HepG2 (cell line): ENCODE results near the gene TMEM38B. TPM values are rescaled to one million over a fixed set of nuclear protein-coding genes. Genes with fewer than 3 reads are reported as not detected.
A peak's percentile ranks its signal among the peaks of the same experiment; 100 is the strongest.

ENCODE experiments used
- ARNTL ChIP-seq: sonication (generic); formaldehyde crosslinking; IDR thresholded peaks from 2 replicates; pipeline ENCODE4 v1.4.0; 2020; ENCODE audit warnings: mild to moderate bottlenecking, missing genetic modification reagents
- CBX1 ChIP-seq: IDR thresholded peaks from one replicate; pipeline ENCODE4 v1.6.1; 2016; ENCODE audit warnings: antibody characterized with exemption, low read depth
- CCDC6 ChIP-seq: sonication (generic); formaldehyde crosslinking; IDR thresholded peaks from 2 replicates; pipeline ENCODE4 v1.8.1; 2022; ENCODE audit warnings: mild to moderate bottlenecking, missing genetic modification reagents, moderate library complexity
- CEBPG ChIP-seq: IDR thresholded peaks from 2 replicates; pipeline ENCODE4 v1.6.1; 2016
- CHD2 ChIP-seq: IDR thresholded peaks from 2 replicates; pipeline ENCODE4 v1.6.1; 2011; ENCODE audit warnings: low read depth, low read length, improper control_type of control experiment
- FOSL1 ChIP-seq: sonication (generic); formaldehyde crosslinking; IDR thresholded peaks from 2 replicates; pipeline ENCODE4 v1.9.0; 2021; ENCODE audit warnings: missing genetic modification reagents, borderline replicate concordance
- HHEX ChIP-seq: IDR thresholded peaks from 2 replicates; pipeline ENCODE4 v1.6.1; 2016; ENCODE audit warnings: control low read depth
- JARID2 ChIP-seq: sonication (generic); formaldehyde crosslinking; IDR thresholded peaks from 2 replicates; pipeline ENCODE4 v1.8.1; 2023; ENCODE audit warnings: missing genetic modification reagents, inconsistent platforms; ENCODE audit not compliant: insufficient replicate concordance
- NCOA2 ChIP-seq: sonication (generic); formaldehyde crosslinking; IDR thresholded peaks from 2 replicates; pipeline ENCODE4 v1.8.0; 2022; ENCODE audit warnings: inconsistent platforms
- NR2F2 ChIP-seq: IDR thresholded peaks from 2 replicates; pipeline ENCODE4 v1.6.1; 2012; ENCODE audit warnings: low read depth, inconsistent platforms, borderline replicate concordance
- SALL1 ChIP-seq: sonication (generic); formaldehyde crosslinking; IDR thresholded peaks from 2 replicates; pipeline ENCODE4 v1.8.0; 2022; ENCODE audit warnings: mild to moderate bottlenecking, missing genetic modification reagents
- SIN3A ChIP-seq: IDR thresholded peaks from 2 replicates; pipeline ENCODE4 v1.6.1; 2011; ENCODE audit warnings: low read depth, mild to moderate bottlenecking, control low read depth, low read length, borderline replicate concordance
- SRY ChIP-seq: sonication (generic); formaldehyde crosslinking; IDR thresholded peaks from 2 replicates; pipeline ENCODE4 v1.8.0; 2022; ENCODE audit warnings: mild to moderate bottlenecking, missing genetic modification reagents
- TARDBP ChIP-seq: sonication (generic); formaldehyde crosslinking; IDR thresholded peaks from 2 replicates; pipeline ENCODE4 v1.8.0; 2022; ENCODE audit warnings: mild to moderate bottlenecking, missing genetic modification reagents
- TBX2 ChIP-seq: sonication (generic); formaldehyde crosslinking; IDR thresholded peaks from 2 replicates; pipeline ENCODE4 v1.5.0; 2020; ENCODE audit warnings: missing genetic modification reagents, mild to moderate bottlenecking, borderline replicate concordance
- TERF1 ChIP-seq: sonication (generic); formaldehyde crosslinking; IDR thresholded peaks from 2 replicates; pipeline ENCODE4 v1.8.0; 2022; ENCODE audit warnings: mild to moderate bottlenecking, missing genetic modification reagents, moderate library complexity
- ZMYM4 ChIP-seq: sonication (generic); formaldehyde crosslinking; IDR thresholded peaks from 2 replicates; pipeline ENCODE4 v1.8.1; 2023; ENCODE audit warnings: mild to moderate bottlenecking, missing genetic modification reagents
- ZNF232 ChIP-seq: sonication (generic); formaldehyde crosslinking; IDR thresholded peaks from 2 replicates; pipeline ENCODE4 v1.4.0; 2020; ENCODE audit warnings: missing genetic modification reagents, borderline replicate concordance
- ZNF354B ChIP-seq: sonication (generic); formaldehyde crosslinking; IDR thresholded peaks from 2 replicates; pipeline ENCODE4 v1.8.0; 2022; ENCODE audit warnings: mild to moderate bottlenecking, missing genetic modification reagents
- ZNF629 ChIP-seq: sonication (generic); formaldehyde crosslinking; conservative IDR thresholded peaks from 2 replicates; pipeline ENCODE4 v1.5.0; 2020; ENCODE audit warnings: missing genetic modification reagents
- ZNF777 ChIP-seq: sonication (generic); formaldehyde crosslinking; IDR thresholded peaks from 2 replicates; pipeline ENCODE4 v1.4.0; 2020; ENCODE audit warnings: missing genetic modification reagents
- ZNF781 ChIP-seq: sonication (generic); formaldehyde crosslinking; IDR thresholded peaks from 2 replicates; pipeline ENCODE4 v1.5.1; 2020; ENCODE audit warnings: borderline replicate concordance, mild to moderate bottlenecking, missing genetic modification reagents; ENCODE audit errors: not compliant biosample characterization
- polyA plus RNA-seq, 8 experiments: library from polyadenylated mRNA; depleted of rRNA in 3 of 8; stranded (reverse) in 7 of 8; unstranded in 1 of 8; fragments of >200 nt; fragmentation: Illumina TruSeq in 4 of 8; extraction: Trizol in 4 of 8; gene quantifications; 2 replicates each; pipeline versions ENCODE4 v1.2.1 to v1.2.3, GENCODE V29; 2011 to 2016; ENCODE audit warnings: low read depth in 4 of 8, missing spikeins in 1 of 8, mixed read lengths in 1 of 8; ENCODE audit not compliant: insufficient read depth in 1 of 8
- total RNA-seq, 5 experiments: library from RNA; depleted of rRNA; stranded (reverse); fragments of >200 nt; fragmentation: Illumina TruSeq; extraction: Trizol; gene quantifications; 2 replicates each; pipeline ENCODE4 v1.2.3, GENCODE V29; 2016; ENCODE audit warnings: low read depth in 1 of 5
- TF ChIP-seq, protein P1 (sequence below): sonication (generic); formaldehyde crosslinking; IDR thresholded peaks from 2 replicates; pipeline ENCODE4 v1.4.0; 2020; ENCODE audit warnings: mild to moderate bottlenecking, missing genetic modification reagents
- TF ChIP-seq, protein P2 (sequence below): IDR thresholded peaks from 2 replicates; pipeline ENCODE4 v1.6.1; 2016; ENCODE audit warnings: low read depth, control low read depth

Gene TMEM38B
- total and polyA plus RNA-seq, 2 of the 13 experiments (the other 11 are each of a cell fraction or from before 2014, with no cell fraction given), result 13.4 to 32.4 TPM

GRCh38 chr9:105694848-105695581, 674 bp downstream of the TMEM38B start (continued):
- TF ChIP-seq TARDBP (CRISPR knock-in tag), result no peak
- no peak for TF ChIP-seq JARID2 (CRISPR knock-in tag)
- TF ChIP-seq ZNF781, result no peak
- no peak for TF ChIP-seq NR2F2
- no peak for TF ChIP-seq HHEX
- no peak for TF ChIP-seq ZNF354B (CRISPR knock-in tag)
- TF ChIP-seq, protein P1, sequence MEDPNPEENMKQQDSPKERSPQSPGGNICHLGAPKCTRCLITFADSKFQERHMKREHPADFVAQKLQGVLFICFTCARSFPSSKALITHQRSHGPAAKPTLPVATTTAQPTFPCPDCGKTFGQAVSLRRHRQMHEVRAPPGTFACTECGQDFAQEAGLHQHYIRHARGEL (CRISPR knock-in tag), result no peak
- no peak for TF ChIP-seq CEBPG (CRISPR knock-in tag)
- TF ChIP-seq ZNF777, result peak; percentile 92
- no peak for TF ChIP-seq TERF1 (CRISPR knock-in tag)
- no peak for TF ChIP-seq ARNTL
- no peak for TF ChIP-seq CBX1
- peak; percentile 59; the same call in 1 of the 2 replicates for TF ChIP-seq SALL1 (CRISPR knock-in tag)
- TF ChIP-seq ZMYM4, result peak; percentile 9; the same call in 1 of the 2 replicates
- peak; percentile 96 for TF ChIP-seq ZNF629 (CRISPR knock-in tag)
- no peak for TF ChIP-seq CCDC6 (CRISPR knock-in tag)
- 0 out of 2 replicates have a peak, but pooled peaks have one; percentile 55 for TF ChIP-seq SIN3A
- no peak for TF ChIP-seq NCOA2 (CRISPR knock-in tag)
- TF ChIP-seq, protein P2, sequence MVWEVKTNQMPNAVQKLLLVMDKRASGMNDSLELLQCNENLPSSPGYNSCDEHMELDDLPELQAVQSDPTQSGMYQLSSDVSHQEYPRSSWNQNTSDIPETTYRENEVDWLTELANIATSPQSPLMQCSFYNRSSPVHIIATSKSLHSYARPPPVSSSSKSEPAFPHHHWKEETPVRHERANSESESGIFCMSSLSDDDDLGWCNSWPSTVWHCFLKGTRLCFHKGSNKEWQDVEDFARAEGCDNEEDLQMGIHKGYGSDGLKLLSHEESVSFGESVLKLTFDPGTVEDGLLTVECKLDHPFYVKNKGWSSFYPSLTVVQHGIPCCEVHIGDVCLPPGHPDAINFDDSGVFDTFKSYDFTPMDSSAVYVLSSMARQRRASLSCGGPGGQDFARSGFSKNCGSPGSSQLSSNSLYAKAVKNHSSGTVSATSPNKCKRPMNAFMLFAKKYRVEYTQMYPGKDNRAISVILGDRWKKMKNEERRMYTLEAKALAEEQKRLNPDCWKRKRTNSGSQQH (CRISPR knock-in tag), result no peak
- TF ChIP-seq ZNF232 (CRISPR knock-in tag), result peak; percentile 67; the same call in 1 of the 2 replicates
- TF ChIP-seq SRY (CRISPR knock-in tag), result no peak; the same call in 1 of the 2 replicates
- TF ChIP-seq CHD2, result no peak
- no peak; the same call in 1 of the 2 replicates for TF ChIP-seq TBX2 (CRISPR knock-in tag)
- no peak for TF ChIP-seq FOSL1
